BLaER1 treated with 17β-estradiol and CSF1 and Interleukin-3, amounts not matched to agents 10 nM and 100 nM (cell line): ENCODE measurements around the gene LTV1.
"Not testable (repeated sequence)": the region's sequence is repeated elsewhere in the genome, so short reads cannot be mapped to it uniquely, and the experiment has no call there.

Experiments
- H3K27ac ChIP-seq, 11 experiments: shearing (Covaris generic); formaldehyde crosslinking; 2 replicates each; pipeline ENCODE4 v1.8.1; 2022
- H3K27me3 ChIP-seq, 11 experiments: shearing (Covaris generic); formaldehyde crosslinking; 2 replicates each; pipeline ENCODE4 v1.8.1; 2022
- H3K36me3 ChIP-seq, 11 experiments: shearing (Covaris generic); formaldehyde crosslinking; 2 replicates each; pipeline ENCODE4 v1.8.1; 2022
- H3K4me1 ChIP-seq, 10 experiments: shearing (Covaris generic); formaldehyde crosslinking; 2 replicates each; pipeline ENCODE4 v1.8.1; 2022
- H3K4me2 ChIP-seq, 11 experiments: shearing (Covaris generic); formaldehyde crosslinking; 2 replicates each; pipeline ENCODE4 v1.8.1; 2022
- H3K4me3 ChIP-seq, 10 experiments: shearing (Covaris generic); formaldehyde crosslinking; 2 replicates each; pipeline ENCODE4 v1.8.1; 2022
- H3K9ac ChIP-seq, 11 experiments: shearing (Covaris generic); formaldehyde crosslinking; 2 replicates each; pipeline ENCODE4 v1.8.1; 2022
- H3K9me3 ChIP-seq, 11 experiments: shearing (Covaris generic); formaldehyde crosslinking; replicated peaks in 1 of 11; 2 replicates each; pipeline ENCODE4 v1.8.1; 2022
- H4K20me1 ChIP-seq, 11 experiments: shearing (Covaris generic); formaldehyde crosslinking; 2 replicates each; pipeline ENCODE4 v1.8.1; 2022
- Cebpa-rat ChIP-seq, 11 experiments: shearing (Covaris generic); IDR thresholded peaks; 2 replicates each; pipeline ENCODE4 v1.8.1; 2022

The LTV1 gene

GRCh38 chr6:143842902-143843676, at the start of gene LTV1:
TSS of gene LTV1 (plus strand) at chr6:143843338. CDS start at chr6:143843478, 140 bp downstream.
- H3K4me2 ChIP-seq, result peak within 1 kb of the TSS; percentile 78 to 97 (median 90)
- peaks cover 37 to 40% (median 38%) of the 10 kb centered on the region in 11 experiments for H3K36me3 ChIP-seq
- H3K4me3 ChIP-seq, result peak within 1 kb of the TSS; percentile 77 to 92 (median 80)
- peaks cover 0 to 38% (median 5%) of the 10 kb centered on the region in 11 experiments; a peak in 6 of 22 replicates for H4K20me1 ChIP-seq
- peak within 1 kb of the TSS; percentile 86 to 98 (median 95) for H3K27ac ChIP-seq
- H3K4me1 ChIP-seq, result peaks cover 10 to 22% (median 18%) of the 10 kb centered on the region in 10 experiments; a peak in 19 of 20 replicates
- H3K9ac ChIP-seq, result peak within 1 kb of the TSS; percentile 84 to 96 (median 94)
- TF ChIP-seq Cebpa-rat (IDR thresholded peaks at IDR 0.05), result no peak
- H3K27me3 ChIP-seq, result no peaks in the 10 kb centered on the region
- H3K9me3 ChIP-seq, result no peaks in the 10 kb centered on the region

GRCh38 chr6:143796551-143796950, 46.6 kb upstream of the LTV1 start:
- not testable (repeated sequence) for H3K4me3 ChIP-seq, H3K9ac ChIP-seq, H4K20me1 ChIP-seq, H3K27ac ChIP-seq, H3K27me3 ChIP-seq, H3K4me2 ChIP-seq, H3K4me1 ChIP-seq
- peaks cover 0 to 29% (median 0%) of the 10 kb centered on the region in 11 experiments; a peak in 8 of 22 replicates for H3K36me3 ChIP-seq
- H3K9me3 ChIP-seq, result peaks cover 0 to 42% (median 7%) of the 10 kb centered on the region in 11 experiments; a peak in 12 of 22 replicates

- peaks cover 0 to 15% (median 0%) of the 10 kb centered on the region in 11 experiments; a peak in 4 of 22 replicates for H3K36me3 ChIP-seq
- peaks cover 0 to 13% (median 0%) of the 10 kb centered on the region in 10 experiments; a peak in 5 of 20 replicates for H3K4me1 ChIP-seq
- not testable (repeated sequence) for H3K27ac ChIP-seq, H3K4me3 ChIP-seq, H3K9ac ChIP-seq, H4K20me1 ChIP-seq, H3K27me3 ChIP-seq, H3K4me2 ChIP-seq
- peaks cover 0 to 29% (median 7%) of the 10 kb centered on the region in 11 experiments; a peak in 11 of 22 replicates for H3K9me3 ChIP-seq
Measured at GRCh38 chr6:143798487-143798886, 44.7 kb upstream of the LTV1 start.

GRCh38 chr6:143802833-143803565, 40.1 kb upstream of the LTV1 start:
- Histone ChIP-seq H3K36me3 (peaks cover 0 to 14% (median 0%) of the 10 kb centered on the region in 11 experiments; a peak in 3 of 22 replicates), H3K27ac (no peak overlapping the region), H3K9me3 (peaks cover 0 to 29% (median 7%) of the 10 kb centered on the region in 11 experiments; a peak in 11 of 22 replicates), H3K4me3 (no peak overlapping the region), H3K27me3 (no peaks in the 10 kb centered on the region), H3K4me2 (peak overlapping the region in 1 of 11 experiments; percentile 34; a peak in 2 of 22 replicates), H4K20me1 (no peaks in the 10 kb centered on the region), H3K9ac (no peak overlapping the region), H3K4me1 (peaks cover 0 to 56% (median 12%) of the 10 kb centered on the region in 10 experiments; a peak in 11 of 20 replicates)
- TF ChIP-seq Cebpa-rat (IDR thresholded peaks at IDR 0.05), result peak in 5 of 11 experiments; percentile 13 to 81 (median 31); a peak in 6 of 22 replicates

GRCh38 chr6:143803769-143804568, 39.2 kb upstream of the LTV1 start:
- TF ChIP-seq Cebpa-rat (IDR thresholded peaks at IDR 0.05), result no peak
- H3K27me3 ChIP-seq, result no peaks in the 10 kb centered on the region
- peaks cover 0 to 23% (median 7%) of the 10 kb centered on the region in 11 experiments; a peak in 11 of 22 replicates for H3K9me3 ChIP-seq
- peak overlapping the region in 2 of 11 experiments; percentile 80 to 85; a peak in 4 of 22 replicates for H3K4me2 ChIP-seq
- H3K36me3 ChIP-seq, result peaks cover 0 to 19% (median 0%) of the 10 kb centered on the region in 11 experiments; a peak in 3 of 22 replicates
- H3K4me1 ChIP-seq, result peaks cover 0 to 66% (median 13%) of the 10 kb centered on the region in 10 experiments; a peak in 11 of 20 replicates
- H3K9ac ChIP-seq, result no peak overlapping the region
- H3K4me3 ChIP-seq, result no peak overlapping the region
- no peaks in the 10 kb centered on the region for H4K20me1 ChIP-seq
- no peak overlapping the region for H3K27ac ChIP-seq

GRCh38 chr6:143804835-143805239, 38.3 kb upstream of the LTV1 start:
- peaks cover 0 to 16% (median 0%) of the 10 kb centered on the region in 11 experiments; a peak in 3 of 22 replicates for H3K36me3 ChIP-seq
- peaks cover 0 to 74% (median 13%) of the 10 kb centered on the region in 10 experiments; a peak in 11 of 20 replicates for H3K4me1 ChIP-seq
- peak overlapping the region in 3 of 11 experiments; percentile 77 to 85 (median 80); a peak in 6 of 22 replicates for H3K4me2 ChIP-seq
- H3K9me3 ChIP-seq, result peaks cover 0 to 16% (median 6%) of the 10 kb centered on the region in 11 experiments; a peak in 11 of 22 replicates
- H3K4me3 ChIP-seq, result no peak overlapping the region
- H4K20me1 ChIP-seq, result no peaks in the 10 kb centered on the region
- no peaks in the 10 kb centered on the region for H3K27me3 ChIP-seq
- H3K27ac ChIP-seq, result peak overlapping the region in 2 of 11 experiments; percentile 76 to 78; a peak in 3 of 22 replicates
- H3K9ac ChIP-seq, result no peak overlapping the region
- TF ChIP-seq Cebpa-rat (IDR thresholded peaks at IDR 0.05), result no peak

GRCh38 chr6:143806282-143807102, 36.6 kb upstream of the LTV1 start:
- peak overlapping the region in 2 of 11 experiments; percentile 38 to 49; a peak in 3 of 22 replicates for H3K9ac ChIP-seq
- 0 out of 22 replicates have a peak, but pooled peaks cover 0 to 8% (median 0%) of the 10 kb centered on the region in 11 experiments for H3K9me3 ChIP-seq
- H3K27me3 ChIP-seq, result no peaks in the 10 kb centered on the region
- H3K4me2 ChIP-seq, result peak overlapping the region in 5 of 11 experiments; percentile 7 to 85 (median 77); a peak in 9 of 22 replicates
- no peak for TF ChIP-seq Cebpa-rat (IDR thresholded peaks at IDR 0.05)
- H3K36me3 ChIP-seq, result peaks cover 0 to 9% (median 0%) of the 10 kb centered on the region in 11 experiments; a peak in 1 of 22 replicates
- no peak overlapping the region for H3K4me3 ChIP-seq
- peak overlapping the region in 6 of 11 experiments; percentile 10 to 78 (median 48); a peak in 9 of 22 replicates for H3K27ac ChIP-seq
- H3K4me1 ChIP-seq, result peaks cover 0 to 75% (median 13%) of the 10 kb centered on the region in 10 experiments; a peak in 11 of 20 replicates
- no peaks in the 10 kb centered on the region for H4K20me1 ChIP-seq
